ENCODE results near the gene OXCT1.

- TF ChIP-seq ZNF280B (CRISPR knock-in tag; IDR thresholded peaks at IDR 0.05): no peak
- TF ChIP-seq PATZ1 (CRISPR knock-in tag; IDR thresholded peaks at IDR 0.05; ENCODE audit: borderline replicate concordance): no peak
Observed at GRCh38 chr5:41809128-41809527, 61.1 kb downstream of the OXCT1 start.

Data from K562 (cell line).